WTC11 (cell line): ENCODE data around the gene MIGA1. TPM values are rescaled to one million over a fixed set of nuclear protein-coding genes. Genes with fewer than 3 reads are reported as not detected.

Experiments
- ATAC-seq: fragments of 200-7000 bp; cut with Tn5 transposase; 2 replicates; pipeline ENCODE4 v1.10.0; 2021; ENCODE audit warnings: mild to moderate bottlenecking, moderate library complexity
- CTCF ChIA-PET: fragments of 300-600 bp; sonication (Branson Sonifier 250); formaldehyde crosslinking; loops from one replicate; lab custom pipeline; 2021; ENCODE audit warnings: antibody characterized with exemption; lab: Charles Lee
- POLR2A ChIA-PET: fragments of 350-600 bp; sonication (Branson Sonifier 250); formaldehyde crosslinking; loops from one replicate; lab custom pipeline; 2021; ENCODE audit warnings: antibody characterized with exemption; lab: Charles Lee
- DNase-seq: peaks from one replicate; pipeline ENCODE4 v3.0.0; 2021; ENCODE audit warnings: low spot score
- H3K27ac Mint-ChIP-seq: 2 replicates; pipeline ENCODE4 v1.8.0; 2021; ENCODE audit warnings: mixed read lengths
- H3K27me3 Mint-ChIP-seq: 2 replicates; pipeline ENCODE4 v1.8.0; 2021; ENCODE audit warnings: low read depth, mild to moderate bottlenecking, moderate library complexity, mixed read lengths
- H3K36me3 Mint-ChIP-seq: 2 replicates; pipeline ENCODE4 v1.8.0; 2021; ENCODE audit warnings: mixed read lengths
- H3K4me1 Mint-ChIP-seq: 2 replicates; pipeline ENCODE4 v1.8.0; 2022; ENCODE audit warnings: mixed read lengths
- H3K4me3 Mint-ChIP-seq: 2 replicates; pipeline ENCODE4 v1.8.0; 2021; ENCODE audit warnings: mild to moderate bottlenecking, moderate library complexity, mixed read lengths
- H3K9me3 Mint-ChIP-seq: 2 replicates; pipeline ENCODE4 v1.8.0; 2021; ENCODE audit warnings: mixed read lengths
- ATF1 ChIP-seq: sonication (generic); formaldehyde crosslinking; IDR thresholded peaks from 2 replicates; pipeline ENCODE4 v1.8.1; 2023; ENCODE audit warnings: mild to moderate bottlenecking, moderate library complexity, missing genetic modification reagents
- ESRRA ChIP-seq: sonication (generic); formaldehyde crosslinking; IDR thresholded peaks from 2 replicates; pipeline ENCODE4 v1.8.1; 2022; ENCODE audit warnings: mild to moderate bottlenecking, missing genetic modification reagents, borderline replicate concordance
- ETV6 ChIP-seq: sonication (generic); formaldehyde crosslinking; IDR thresholded peaks from 2 replicates; pipeline ENCODE4 v1.8.1; 2022; ENCODE audit warnings: mild to moderate bottlenecking, missing genetic modification reagents
- FOXJ3 ChIP-seq: sonication (generic); formaldehyde crosslinking; IDR thresholded peaks from 2 replicates; pipeline ENCODE4 v1.9.0; 2021; ENCODE audit warnings: missing genetic modification reagents, mild to moderate bottlenecking, borderline replicate concordance
- FOXK1 ChIP-seq: sonication (generic); formaldehyde crosslinking; IDR thresholded peaks from 2 replicates; pipeline ENCODE4 v1.8.0; 2022; ENCODE audit warnings: mild to moderate bottlenecking, moderate library complexity, missing genetic modification reagents
- IRF1 ChIP-seq: sonication (generic); formaldehyde crosslinking; IDR thresholded peaks from 2 replicates; pipeline ENCODE4 v1.8.0; 2023; ENCODE audit warnings: missing genetic modification reagents
- IRF2 ChIP-seq: sonication (generic); formaldehyde crosslinking; IDR thresholded peaks from 2 replicates; pipeline ENCODE4 v1.8.0; 2022; ENCODE audit warnings: low read depth, missing genetic modification reagents, borderline replicate concordance
- JAZF1 ChIP-seq: fragments of 250-450 bp; sonication (Bioruptor Pico); IDR thresholded peaks from 2 replicates; pipeline ENCODE4 v1.9.0; 2021; ENCODE audit warnings: moderate library complexity, mild to moderate bottlenecking, inconsistent platforms
- NFE2L1 ChIP-seq: sonication (generic); formaldehyde crosslinking; IDR thresholded peaks from 2 replicates; pipeline ENCODE4 v1.8.1; 2023; ENCODE audit warnings: missing genetic modification reagents
- NR2C2 ChIP-seq: sonication (generic); formaldehyde crosslinking; IDR thresholded peaks from 2 replicates; pipeline ENCODE4 v1.8.0; 2022; ENCODE audit warnings: mild to moderate bottlenecking, missing genetic modification reagents
- OVOL2 ChIP-seq: fragments of 250-450 bp; sonication (Bioruptor Pico); IDR thresholded peaks from 2 replicates; pipeline ENCODE4 v1.9.0; 2021; ENCODE audit warnings: mild to moderate bottlenecking, borderline replicate concordance
- RELA ChIP-seq: sonication (generic); formaldehyde crosslinking; IDR thresholded peaks from 2 replicates; pipeline ENCODE4 v1.8.1; 2022; ENCODE audit warnings: missing genetic modification reagents, mild to moderate bottlenecking, borderline replicate concordance
- SMAD4 ChIP-seq: sonication (generic); formaldehyde crosslinking; IDR thresholded peaks from 2 replicates; pipeline ENCODE4 v1.8.0; 2022; ENCODE audit warnings: mild to moderate bottlenecking, missing genetic modification reagents
- TEAD1 ChIP-seq: sonication (generic); formaldehyde crosslinking; IDR thresholded peaks from 2 replicates; pipeline ENCODE4 v1.8.0; 2022; ENCODE audit warnings: mild to moderate bottlenecking, missing genetic modification reagents
- TEAD4 ChIP-seq: sonication (generic); formaldehyde crosslinking; IDR thresholded peaks from 2 replicates; pipeline ENCODE4 v1.8.0; 2022; ENCODE audit warnings: mild to moderate bottlenecking, missing genetic modification reagents
- ZNF138 ChIP-seq: sonication (generic); formaldehyde crosslinking; conservative IDR thresholded peaks from 2 replicates; pipeline ENCODE4 v1.8.1; 2022; ENCODE audit warnings: mild to moderate bottlenecking, moderate library complexity, missing genetic modification reagents
- ZNF416 ChIP-seq: fragments of 250-450 bp; sonication (Bioruptor Pico); IDR thresholded peaks from 2 replicates; pipeline ENCODE4 v1.9.0; 2021; ENCODE audit warnings: mild to moderate bottlenecking, inconsistent platforms
- ZNF423 ChIP-seq: fragments of 250-450 bp; sonication (Bioruptor Pico); IDR thresholded peaks from 2 replicates; pipeline ENCODE4 v2.1.2; 2022; ENCODE audit warnings: mild to moderate bottlenecking, moderate library complexity
- total RNA-seq: library from RNA; stranded (reverse); gene quantifications from 3 replicates; pipeline ENCODE4 v1.2.3, GENCODE V29; 2021
- TF ChIP-seq, protein P1 (sequence below): sonication (generic); formaldehyde crosslinking; IDR thresholded peaks from 2 replicates; pipeline ENCODE4 v1.8.1; 2023; ENCODE audit warnings: mild to moderate bottlenecking, moderate library complexity, missing genetic modification reagents
- TF ChIP-seq, protein P2 (sequence below): sonication (generic); formaldehyde crosslinking; IDR thresholded peaks from 2 replicates; pipeline ENCODE4 v1.8.1; 2023; ENCODE audit warnings: mild to moderate bottlenecking, missing genetic modification reagents
- TF ChIP-seq, protein P3 (sequence below): fragments of 250-450 bp; sonication (Bioruptor Pico); IDR thresholded peaks from 2 replicates; pipeline ENCODE4 v1.9.0; 2021; ENCODE audit warnings: mild to moderate bottlenecking
- TF ChIP-seq, protein P4 (sequence below): sonication (generic); formaldehyde crosslinking; IDR thresholded peaks from 2 replicates; pipeline ENCODE4 v1.8.1; 2022; ENCODE audit warnings: missing genetic modification reagents, borderline replicate concordance
- TF ChIP-seq, protein P5 (sequence below): fragments of 250-450 bp; sonication (Bioruptor Pico); IDR thresholded peaks from 2 replicates; pipeline ENCODE4 v1.9.0; 2021; ENCODE audit warnings: mild to moderate bottlenecking

The MIGA1 gene
- total RNA-seq, 1 experiment from 2014 or later: 6.2 TPM

GRCh38 chr1:77834771-77835334 is 55.4 kb downstream of the MIGA1 start:
- ATAC-seq: no peak
- POLR2A ChIA-PET: no interaction called here
- CTCF ChIA-PET: no interaction called here

DNA sequence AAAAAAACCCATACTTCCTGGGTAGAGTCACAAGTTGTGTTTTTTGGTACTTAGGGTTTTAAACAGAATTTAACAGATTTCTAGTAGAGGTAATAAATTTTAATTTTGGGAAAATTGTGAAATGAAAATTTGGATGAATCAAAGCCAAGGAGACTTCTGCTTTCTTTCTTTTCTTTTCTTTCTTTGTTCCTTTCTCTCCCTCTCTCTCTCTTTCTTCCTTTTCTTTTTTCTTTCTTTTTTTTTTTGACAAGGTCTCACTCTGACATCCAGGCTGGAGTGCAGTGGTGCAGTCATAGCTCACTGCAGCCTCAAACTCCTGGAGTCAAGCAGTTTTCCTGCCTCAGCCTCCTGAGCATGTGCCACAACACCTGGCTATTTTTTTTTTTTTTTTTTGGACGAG is 62.1 kb downstream of the MIGA1 start:
- ATAC-seq (no peak), DNase-seq (no peak)
- TF ChIP-seq ETV6: no peak
- no peak for TF ChIP-seq SMAD4 (CRISPR knock-in tag)
- TF ChIP-seq IRF1 (CRISPR knock-in tag): no peak
- no peak for TF ChIP-seq FOXJ3 (CRISPR knock-in tag)
- TF ChIP-seq, protein P1, sequence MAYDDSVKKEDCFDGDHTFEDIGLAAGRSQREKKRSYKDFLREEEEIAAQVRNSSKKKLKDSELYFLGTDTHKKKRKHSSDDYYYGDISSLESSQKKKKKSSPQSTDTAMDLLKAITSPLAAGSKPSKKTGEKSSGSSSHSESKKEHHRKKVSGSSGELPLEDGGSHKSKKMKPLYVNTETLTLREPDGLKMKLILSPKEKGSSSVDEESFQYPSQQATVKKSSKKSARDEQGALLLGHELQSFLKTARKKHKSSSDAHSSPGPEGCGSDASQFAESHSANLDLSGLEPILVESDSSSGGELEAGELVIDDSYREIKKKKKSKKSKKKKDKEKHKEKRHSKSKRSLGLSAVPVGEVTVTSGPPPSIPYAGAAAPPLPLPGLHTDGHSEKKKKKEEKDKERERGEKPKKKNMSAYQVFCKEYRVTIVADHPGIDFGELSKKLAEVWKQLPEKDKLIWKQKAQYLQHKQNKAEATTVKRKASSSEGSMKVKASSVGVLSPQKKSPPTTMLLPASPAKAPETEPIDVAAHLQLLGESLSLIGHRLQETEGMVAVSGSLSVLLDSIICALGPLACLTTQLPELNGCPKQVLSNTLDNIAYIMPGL: no peak
- no peak for TF ChIP-seq ESRRA (CRISPR knock-in tag)
- TF ChIP-seq, protein P2, sequence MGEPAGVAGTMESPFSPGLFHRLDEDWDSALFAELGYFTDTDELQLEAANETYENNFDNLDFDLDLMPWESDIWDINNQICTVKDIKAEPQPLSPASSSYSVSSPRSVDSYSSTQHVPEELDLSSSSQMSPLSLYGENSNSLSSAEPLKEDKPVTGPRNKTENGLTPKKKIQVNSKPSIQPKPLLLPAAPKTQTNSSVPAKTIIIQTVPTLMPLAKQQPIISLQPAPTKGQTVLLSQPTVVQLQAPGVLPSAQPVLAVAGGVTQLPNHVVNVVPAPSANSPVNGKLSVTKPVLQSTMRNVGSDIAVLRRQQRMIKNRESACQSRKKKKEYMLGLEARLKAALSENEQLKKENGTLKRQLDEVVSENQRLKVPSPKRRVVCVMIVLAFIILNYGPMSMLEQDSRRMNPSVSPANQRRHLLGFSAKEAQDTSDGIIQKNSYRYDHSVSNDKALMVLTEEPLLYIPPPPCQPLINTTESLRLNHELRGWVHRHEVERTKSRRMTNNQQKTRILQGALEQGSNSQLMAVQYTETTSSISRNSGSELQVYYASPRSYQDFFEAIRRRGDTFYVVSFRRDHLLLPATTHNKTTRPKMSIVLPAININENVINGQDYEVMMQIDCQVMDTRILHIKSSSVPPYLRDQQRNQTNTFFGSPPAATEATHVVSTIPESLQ (CRISPR knock-in tag): no peak
- no peak for TF ChIP-seq FOXK1 (CRISPR knock-in tag)
- TF ChIP-seq JAZF1 (CRISPR knock-in tag): no peak
- TF ChIP-seq RELA: no peak
- no peak for TF ChIP-seq OVOL2 (CRISPR knock-in tag)
- TF ChIP-seq NFE2L1 (CRISPR knock-in tag): no peak
- no peak for TF ChIP-seq NR2C2 (CRISPR knock-in tag)
- TF ChIP-seq IRF2 (CRISPR knock-in tag): no peak
- TF ChIP-seq, protein P3, sequence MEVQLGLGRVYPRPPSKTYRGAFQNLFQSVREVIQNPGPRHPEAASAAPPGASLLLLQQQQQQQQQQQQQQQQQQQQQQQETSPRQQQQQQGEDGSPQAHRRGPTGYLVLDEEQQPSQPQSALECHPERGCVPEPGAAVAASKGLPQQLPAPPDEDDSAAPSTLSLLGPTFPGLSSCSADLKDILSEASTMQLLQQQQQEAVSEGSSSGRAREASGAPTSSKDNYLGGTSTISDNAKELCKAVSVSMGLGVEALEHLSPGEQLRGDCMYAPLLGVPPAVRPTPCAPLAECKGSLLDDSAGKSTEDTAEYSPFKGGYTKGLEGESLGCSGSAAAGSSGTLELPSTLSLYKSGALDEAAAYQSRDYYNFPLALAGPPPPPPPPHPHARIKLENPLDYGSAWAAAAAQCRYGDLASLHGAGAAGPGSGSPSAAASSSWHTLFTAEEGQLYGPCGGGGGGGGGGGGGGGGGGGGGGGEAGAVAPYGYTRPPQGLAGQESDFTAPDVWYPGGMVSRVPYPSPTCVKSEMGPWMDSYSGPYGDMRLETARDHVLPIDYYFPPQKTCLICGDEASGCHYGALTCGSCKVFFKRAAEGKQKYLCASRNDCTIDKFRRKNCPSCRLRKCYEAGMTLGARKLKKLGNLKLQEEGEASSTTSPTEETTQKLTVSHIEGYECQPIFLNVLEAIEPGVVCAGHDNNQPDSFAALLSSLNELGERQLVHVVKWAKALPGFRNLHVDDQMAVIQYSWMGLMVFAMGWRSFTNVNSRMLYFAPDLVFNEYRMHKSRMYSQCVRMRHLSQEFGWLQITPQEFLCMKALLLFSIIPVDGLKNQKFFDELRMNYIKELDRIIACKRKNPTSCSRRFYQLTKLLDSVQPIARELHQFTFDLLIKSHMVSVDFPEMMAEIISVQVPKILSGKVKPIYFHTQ (CRISPR knock-in tag): no peak
- no peak for TF ChIP-seq ZNF138
- TF ChIP-seq ATF1: no peak
- TF ChIP-seq, protein P4, sequence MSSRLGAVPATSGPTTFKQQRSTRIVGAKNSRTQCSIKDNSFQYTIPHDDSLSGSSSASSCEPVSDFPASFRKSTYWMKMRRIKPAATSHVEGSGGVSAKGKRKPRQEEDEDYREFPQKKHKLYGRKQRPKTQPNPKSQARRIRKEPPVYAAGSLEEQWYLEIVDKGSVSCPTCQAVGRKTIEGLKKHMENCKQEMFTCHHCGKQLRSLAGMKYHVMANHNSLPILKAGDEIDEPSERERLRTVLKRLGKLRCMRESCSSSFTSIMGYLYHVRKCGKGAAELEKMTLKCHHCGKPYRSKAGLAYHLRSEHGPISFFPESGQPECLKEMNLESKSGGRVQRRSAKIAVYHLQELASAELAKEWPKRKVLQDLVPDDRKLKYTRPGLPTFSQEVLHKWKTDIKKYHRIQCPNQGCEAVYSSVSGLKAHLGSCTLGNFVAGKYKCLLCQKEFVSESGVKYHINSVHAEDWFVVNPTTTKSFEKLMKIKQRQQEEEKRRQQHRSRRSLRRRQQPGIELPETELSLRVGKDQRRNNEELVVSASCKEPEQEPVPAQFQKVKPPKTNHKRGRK (CRISPR knock-in tag): no peak
- TF ChIP-seq, protein P5, sequence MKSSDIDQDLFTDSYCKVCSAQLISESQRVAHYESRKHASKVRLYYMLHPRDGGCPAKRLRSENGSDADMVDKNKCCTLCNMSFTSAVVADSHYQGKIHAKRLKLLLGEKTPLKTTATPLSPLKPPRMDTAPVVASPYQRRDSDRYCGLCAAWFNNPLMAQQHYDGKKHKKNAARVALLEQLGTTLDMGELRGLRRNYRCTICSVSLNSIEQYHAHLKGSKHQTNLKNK: no peak
- peaks cover 6% of the 10 kb centered on the region; the same call in 1 of the 2 replicates for H3K4me1 Mint-ChIP-seq
- ChIA-PET CTCF (interaction anchor here (0.6 to 0.7 kb wide), 2 partner anchors 64 to 308 kb away, joined by 3 to 4 read pairs; no protein-coding TSS in a partner anchor), POLR2A (interaction anchor here (0.7 kb wide), 1 partner anchor 102 kb away, joined by 4 read pairs; no protein-coding TSS in a partner anchor)
- no peaks in the 10 kb centered on the region for H3K36me3 Mint-ChIP-seq
- peak overlapping the region; percentile 81; the same call in 1 of the 2 replicates for H3K27ac Mint-ChIP-seq
- no peaks in the 10 kb centered on the region for H3K9me3 Mint-ChIP-seq
- H3K4me3 Mint-ChIP-seq: no peak overlapping the region
- no peaks in the 10 kb centered on the region for H3K27me3 Mint-ChIP-seq

More at GRCh38 chr1:77834771-77835334, 55.4 kb downstream of the MIGA1 start:
- H3K27me3 Mint-ChIP-seq: no peaks in the 10 kb centered on the region
- no peaks in the 10 kb centered on the region for H3K9me3 Mint-ChIP-seq
- TF ChIP-seq TEAD4 (CRISPR knock-in tag) (no peak), TEAD1 (CRISPR knock-in tag) (no peak), ZNF416 (CRISPR knock-in tag) (no peak), ZNF423 (CRISPR knock-in tag) (no peak)
- H3K36me3 Mint-ChIP-seq: no peaks in the 10 kb centered on the region; the same call in 1 of the 2 replicates
- DNase-seq: no peak
- H3K4me3 Mint-ChIP-seq: no peak overlapping the region
- 0 out of 2 replicates have a peak, but pooled peaks cover 4% of the 10 kb centered on the region for H3K4me1 Mint-ChIP-seq
- no peak overlapping the region for H3K27ac Mint-ChIP-seq
